ENCODE results near the gene TREX2. TPM values are rescaled to one million over a fixed set of nuclear protein-coding genes. Genes with fewer than 3 reads are reported as not detected.

Gene TREX2
- 1 to 10 TPM in 3 of 7 donors, under 1 TPM in 3, not detected in 1; 0.35 to 2.3 (median 1.0) TPM for total RNA-seq
- under 1 TPM in 1 of 2 donors, not detected in 1; 0.76 TPM for polyA plus RNA-seq
- long read RNA-seq, donor 1, partial matches to known transcripts = 5 of 15 reads
- long read RNA-seq, donor 1, other reads (novel, unspliced or antisense) = 10 of 15 reads
- long read RNA-seq, donor 2, partial matches to known transcripts = 27 of 27 reads
- long read RNA-seq, donor 2, other reads (novel, unspliced or antisense) = 0 of 27 reads
- long read RNA-seq, donor 3, partial matches to known transcripts = 9 of 17 reads
- long read RNA-seq, donor 3, other reads (novel, unspliced or antisense) = 8 of 17 reads

DNA sequence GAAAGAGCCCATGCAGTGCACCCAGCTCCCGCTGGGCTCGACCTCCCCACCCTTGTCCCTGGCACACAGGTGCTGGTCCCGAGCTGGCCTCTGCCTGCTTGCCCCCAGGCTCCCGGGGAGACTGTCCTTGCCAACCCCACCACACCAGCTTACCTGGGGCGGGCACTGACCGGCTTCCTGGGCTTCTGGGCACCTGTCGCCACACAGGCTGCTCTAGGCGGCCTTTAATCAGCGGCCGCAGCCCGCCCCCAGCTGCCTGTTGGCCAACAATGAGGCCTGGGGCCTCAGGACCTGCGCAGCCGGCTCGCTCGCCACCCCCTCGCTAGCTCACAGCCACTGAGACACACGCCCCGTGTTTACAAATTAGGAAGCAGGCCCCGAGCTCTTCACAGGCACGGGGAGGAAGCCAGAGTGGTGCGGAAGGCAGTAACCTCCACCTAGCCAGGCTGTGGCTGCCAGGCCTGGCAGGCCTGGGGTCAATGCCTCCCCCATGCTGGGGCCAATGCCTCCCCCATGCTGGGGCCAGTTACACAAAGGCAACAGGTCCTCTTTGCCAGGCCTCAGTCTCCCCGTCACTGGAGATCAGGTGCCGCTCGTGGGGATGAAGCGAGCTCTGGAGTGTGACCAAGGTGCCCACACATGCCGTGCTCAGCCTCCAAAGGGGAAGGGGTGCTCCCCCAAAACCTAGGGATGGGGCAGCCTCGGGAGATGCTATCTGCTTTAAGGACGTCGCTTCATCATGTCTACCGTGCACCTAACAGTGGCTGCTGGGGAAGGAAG, at the start of gene TREX2:
TSS of gene TREX2 (minus strand) at position 201 of the 780 bp plus-strand sequence. CDS start 626 bp downstream, outside the sequence.
- no peak for DNase-seq
- Histone ChIP-seq H3K27ac (no peak within 1 kb of the TSS), H3K9me3 (no peaks in the 10 kb centered on the region), H3K4me3 (no peak within 1 kb of the TSS), H3K36me3 (no peaks in the 10 kb centered on the region), H3K4me1 (ENCODE audit: insufficient read depth) (no peaks in the 10 kb centered on the region), H3K27me3 (no peaks in the 10 kb centered on the region)
- WGBS, 3 donors = 78 to 85% (median 82%) methylated on average over 28 to 30 of the region's 30 CpGs
- TF ChIP-seq CTCF (IDR thresholded peaks at IDR 0.05) (no peak), POLR2A (IDR thresholded peaks at IDR 0.05) (no peak), EP300 (IDR thresholded peaks at IDR 0.05) (no peak)
- intact Hi-C loops (cut with DNase I) = no loop called here

GRCh38 chrX:153495362-153495751, 49.5 kb upstream of the TREX2 start:
- Histone ChIP-seq H3K4me1 (ENCODE audit: insufficient read depth) (no peaks in the 10 kb centered on the region), H3K4me3 (no peak overlapping the region), H3K27me3 (no peaks in the 10 kb centered on the region), H3K36me3 (no peaks in the 10 kb centered on the region), H3K9me3 (no peaks in the 10 kb centered on the region), H3K27ac (no peak overlapping the region)
- 30 to 57% (median 41%) methylated on average over 17 of the region's 17 CpGs for WGBS, 3 donors
- intact Hi-C loops (cut with DNase I) = no loop called here
- peak in 4 of 5 donors; percentile 54 to 63 (median 57) for DNase-seq
- TF ChIP-seq CTCF (IDR thresholded peaks at IDR 0.05) (no peak), EP300 (IDR thresholded peaks at IDR 0.05) (no peak), POLR2A (IDR thresholded peaks at IDR 0.05) (no peak)

GRCh38 chrX:153494541-153495361, 48.9 kb upstream of the TREX2 start, which contains the start of gene BGN:
BGN (plus strand) TSS chrX:153494980; CDS start chrX:153504632, 9,652 bp downstream.
- Histone ChIP-seq H3K27me3 (no peaks in the 10 kb centered on the region), H3K4me1 (ENCODE audit: insufficient read depth) (no peaks in the 10 kb centered on the region), H3K4me3 (peak within 1 kb of the TSS; percentile 7), H3K27ac (no peak within 1 kb of the TSS), H3K9me3 (no peaks in the 10 kb centered on the region), H3K36me3 (no peaks in the 10 kb centered on the region)
- intact Hi-C loops (cut with DNase I) = no loop called here
- peak; percentile 43 to 69 (median 62) for DNase-seq
- WGBS, 3 donors = 36 to 44% (median 39%) methylated on average over 38 to 41 of the region's 41 CpGs
- peak; percentile 17 to 45 (median 35) for TF ChIP-seq CTCF (IDR thresholded peaks at IDR 0.05)
- TF ChIP-seq EP300 (IDR thresholded peaks at IDR 0.05) = no peak

- no peaks in the 10 kb centered on the region for H3K27me3 ChIP-seq
- no peak for DNase-seq
- H3K4me3 ChIP-seq = no peak overlapping the region
- H3K27ac ChIP-seq = no peak overlapping the region
- 65 to 76% (median 75%) methylated on average over 12 of the region's 12 CpGs for WGBS, 3 donors
- H3K9me3 ChIP-seq = no peaks in the 10 kb centered on the region
- intact Hi-C loops (cut with DNase I) = no loop called here
- no peaks in the 10 kb centered on the region for H3K4me1 ChIP-seq (ENCODE audit: insufficient read depth)
- no peaks in the 10 kb centered on the region for H3K36me3 ChIP-seq
- TF ChIP-seq POLR2A (IDR thresholded peaks at IDR 0.05) = no peak
Measured at GRCh38 chrX:153494061-153494460, 48.2 kb upstream of the TREX2 start.

Data from ovary (tissue), 10 donors.